ENCODE results near the gene ZFPM1. TPM values are rescaled to one million over a fixed set of nuclear protein-coding genes. Genes with fewer than 3 reads are reported as not detected.

ZFPM1 gene
- total RNA-seq, 1 donor from 2014 or later: 5.5 TPM

GRCh38 chr16:88581033-88581432, 128.0 kb downstream of the ZFPM1 start:
- H3K36me3 ChIP-seq: peaks cover 14 to 59% of the 10 kb centered on the region in 2 donors
- intact Hi-C loops (cut with DNase I): no loop called here
- DNase-seq (ENCODE audit: low spot score in 2 of 2): no peak
- H3K27ac ChIP-seq: no peak overlapping the region
- no peaks in the 10 kb centered on the region for H3K9me3 ChIP-seq
- no peak for TF ChIP-seq CTCF (IDR thresholded peaks at IDR 0.05)
- H3K27me3 ChIP-seq: no peaks in the 10 kb centered on the region
- no peaks in the 10 kb centered on the region for H3K4me1 ChIP-seq
- H3K4me3 ChIP-seq: no peak overlapping the region

- Histone ChIP-seq H3K9me3 (no peaks in the 10 kb centered on the region), H3K27ac (no peak overlapping the region), H3K4me1 (no peaks in the 10 kb centered on the region), H3K27me3 (no peaks in the 10 kb centered on the region), H3K36me3 (peaks cover 13 to 59% of the 10 kb centered on the region in 2 donors), H3K4me3 (no peak overlapping the region)
- intact Hi-C loops (cut with DNase I): no loop called here
- DNase-seq (ENCODE audit: low spot score in 2 of 2): no peak
- no peak for TF ChIP-seq CTCF (IDR thresholded peaks at IDR 0.05)
Measured at GRCh38 chr16:88582912-88583575, 130.0 kb downstream of the ZFPM1 start.

GRCh38 chr16:88584676-88585075, 131.6 kb downstream of the ZFPM1 start:
- H3K9me3 ChIP-seq: no peaks in the 10 kb centered on the region
- H3K27me3 ChIP-seq: no peaks in the 10 kb centered on the region
- H3K4me1 ChIP-seq: no peaks in the 10 kb centered on the region
- DNase-seq (ENCODE audit: low spot score in 2 of 2): no peak
- intact Hi-C loops (cut with DNase I): no loop called here
- TF ChIP-seq CTCF (IDR thresholded peaks at IDR 0.05): no peak
- H3K4me3 ChIP-seq: no peak overlapping the region
- no peak overlapping the region for H3K27ac ChIP-seq
- peaks cover 21 to 64% of the 10 kb centered on the region in 2 donors for H3K36me3 ChIP-seq

- Histone ChIP-seq H3K9me3 (no peaks in the 10 kb centered on the region), H3K27me3 (no peaks in the 10 kb centered on the region), H3K36me3 (peaks cover 27 to 66% of the 10 kb centered on the region in 2 donors), H3K27ac (no peak overlapping the region), H3K4me3 (no peak overlapping the region), H3K4me1 (no peaks in the 10 kb centered on the region)
- DNase-seq (ENCODE audit: low spot score in 2 of 2): no peak
- intact Hi-C loops (cut with DNase I): no loop called here
- no peak for TF ChIP-seq CTCF (IDR thresholded peaks at IDR 0.05)
Measured at GRCh38 chr16:88585269-88585668, 132.2 kb downstream of the ZFPM1 start.

- Histone ChIP-seq H3K36me3 (peaks cover 28 to 59% of the 10 kb centered on the region in 2 donors), H3K4me3 (no peak overlapping the region), H3K9me3 (no peaks in the 10 kb centered on the region)
Measured at GRCh38 chr16:88585927-88586581, 133.0 kb downstream of the ZFPM1 start.

More at GRCh38 chr16:88585927-88586581, 133.0 kb downstream of the ZFPM1 start:
- no peak for TF ChIP-seq CTCF (IDR thresholded peaks at IDR 0.05)
- Histone ChIP-seq H3K27ac (no peak overlapping the region), H3K27me3 (no peaks in the 10 kb centered on the region), H3K4me1 (no peaks in the 10 kb centered on the region)
- DNase-seq (ENCODE audit: low spot score in 2 of 2): no peak
- intact Hi-C loops (cut with DNase I): no loop called here

Other genes starting within 250 kb of the ZFPM1 start
- 3.0 TPM for gene ZNF469, start 70.3 kb upstream of the ZFPM1 start, total RNA-seq
- 36.3 TPM for gene ZC3H18, start 117.1 kb downstream of the ZFPM1 start, total RNA-seq
- gene IL17C, start 185.3 kb downstream of the ZFPM1 start, total RNA-seq: not detected
- 361 TPM for gene CYBA, start 197.8 kb downstream of the ZFPM1 start, total RNA-seq
- 72.9 TPM for gene MVD, start 209.8 kb downstream of the ZFPM1 start, total RNA-seq
- not detected for gene SNAI3, start 233.2 kb downstream of the ZFPM1 start, total RNA-seq

All from ascending aorta (tissue), 2 donors.